Measurements from ENCODE around the gene ADPRHL1. TPM values are rescaled to one million over a fixed set of nuclear protein-coding genes. Genes with fewer than 3 reads are reported as not detected.

The ADPRHL1 gene
- total RNA-seq, 1 donor from 2014 or later = 5.6 TPM

DNA sequence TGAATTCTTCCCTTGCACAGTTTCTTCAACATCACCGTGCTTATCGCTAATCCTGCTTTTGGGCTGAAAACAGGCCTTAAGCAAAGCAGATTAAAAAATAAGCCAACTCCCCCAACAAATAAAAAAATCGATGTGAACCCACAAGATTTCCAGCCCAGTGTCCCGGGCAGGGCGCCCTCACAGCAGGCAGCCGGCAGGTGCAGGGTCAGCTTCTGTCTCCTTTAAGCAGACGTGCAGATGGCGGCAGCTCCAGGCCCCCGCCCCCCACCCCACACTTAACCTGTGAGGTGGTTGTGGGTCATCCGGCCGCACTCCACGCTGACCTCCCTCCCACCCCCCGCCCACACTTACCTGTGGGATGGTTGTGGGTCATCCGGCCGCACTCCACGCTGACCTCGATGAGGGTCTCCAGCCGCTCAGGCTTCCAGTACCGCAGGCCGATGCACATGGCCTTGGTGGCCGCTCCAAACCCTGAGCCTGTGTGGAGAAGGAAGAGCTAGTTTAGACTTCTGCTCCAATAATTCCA, 19.8 kb downstream of the ADPRHL1 start:
- no peak for DNase-seq (ENCODE audit: low read depth)

DNA sequence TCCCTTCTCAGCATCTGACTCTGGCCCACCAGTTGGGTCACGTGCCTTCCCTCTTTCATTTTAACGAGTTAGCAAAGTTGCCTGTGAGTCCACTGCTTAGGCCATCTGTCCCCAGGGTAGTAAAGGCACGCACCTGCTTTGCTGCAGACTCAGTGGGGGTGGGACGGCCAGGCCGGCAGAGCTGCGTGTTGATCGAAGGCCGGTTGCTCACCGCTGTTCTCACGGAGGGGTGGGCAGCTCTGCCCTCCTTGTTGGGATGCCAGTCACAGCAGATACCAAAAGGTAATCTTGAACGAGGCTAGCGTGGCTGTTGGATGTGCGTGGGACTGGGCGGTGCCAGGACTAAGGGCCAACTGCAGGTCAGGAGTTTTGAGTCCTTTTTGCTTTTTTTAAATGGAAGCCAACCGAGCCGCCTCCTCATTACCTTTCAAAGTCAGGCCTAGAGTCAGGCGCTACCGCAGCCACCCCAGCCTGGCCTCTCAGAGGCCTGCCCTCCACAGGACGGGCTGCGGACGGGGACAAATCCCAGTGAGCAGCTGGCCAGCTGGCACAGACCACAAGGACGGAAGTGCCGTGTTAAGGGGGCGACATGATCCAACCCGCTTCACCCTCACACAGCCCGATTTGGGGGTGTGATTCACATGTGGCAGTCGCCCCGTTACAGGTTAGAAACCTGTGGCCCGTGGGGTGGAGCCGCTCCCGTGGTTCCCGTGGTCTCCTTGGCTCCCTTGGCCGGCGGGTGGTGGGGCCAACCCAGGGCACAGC, 20.6 kb downstream of the ADPRHL1 start:
- DNase-seq (ENCODE audit: low read depth) = no peak

DNA sequence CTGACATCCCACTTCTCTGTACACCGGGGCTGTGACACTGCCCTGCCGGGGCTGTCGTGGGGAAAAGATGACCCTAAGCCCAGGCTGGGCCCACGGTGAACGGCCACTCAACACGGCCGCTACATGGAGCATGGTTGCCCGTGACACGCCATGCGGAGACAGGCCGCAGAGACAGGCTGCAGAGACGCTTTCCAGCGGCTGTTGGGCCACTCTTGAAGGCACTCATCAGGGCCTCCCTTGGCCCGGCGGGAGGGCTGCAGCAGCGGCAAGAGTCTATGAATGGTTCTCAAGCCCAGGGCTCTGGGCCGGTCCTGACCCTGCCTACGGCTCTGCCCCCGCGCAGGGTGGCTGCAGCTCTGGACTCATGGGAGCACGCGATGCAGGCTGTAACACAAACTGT, 22.1 kb downstream of the ADPRHL1 start:
- no peak for DNase-seq (ENCODE audit: low read depth)

DNA sequence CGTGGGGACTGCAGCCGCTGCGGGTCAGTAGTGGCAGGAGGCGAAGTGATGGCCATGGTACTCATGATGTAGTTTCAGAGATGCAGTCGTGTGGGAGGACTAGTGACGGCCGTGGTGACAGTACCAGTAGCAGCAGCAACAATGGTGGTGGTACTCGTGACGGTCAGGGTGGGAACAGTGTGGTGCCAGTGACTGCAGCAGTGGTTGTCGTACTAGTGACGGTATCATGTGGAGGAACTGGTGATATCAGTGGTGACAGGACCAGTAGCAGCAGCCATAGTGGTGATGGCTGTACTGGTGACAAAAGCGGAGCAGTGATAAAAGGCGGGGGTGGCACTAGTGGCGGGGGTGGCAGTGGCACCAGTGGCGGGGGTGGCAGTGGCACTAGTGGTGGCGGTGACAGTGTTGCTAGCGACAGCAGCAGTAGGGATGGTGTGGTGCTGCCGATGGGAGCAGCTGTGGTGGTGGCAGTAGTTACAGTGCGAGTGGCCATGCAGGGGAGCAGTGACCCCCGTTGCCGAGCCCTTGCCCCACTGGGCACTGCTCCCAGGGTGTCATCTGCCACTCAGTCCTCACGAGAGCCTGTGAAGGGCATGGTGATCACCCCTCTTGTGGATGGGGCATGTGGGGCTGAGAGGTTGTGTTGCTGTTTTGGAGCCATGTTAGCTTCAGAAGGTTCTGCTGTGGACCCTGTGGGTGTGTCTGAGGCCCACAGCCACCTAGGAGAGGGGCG, 22.7 kb downstream of the ADPRHL1 start:
- DNase-seq (ENCODE audit: low read depth) = no peak

DNA sequence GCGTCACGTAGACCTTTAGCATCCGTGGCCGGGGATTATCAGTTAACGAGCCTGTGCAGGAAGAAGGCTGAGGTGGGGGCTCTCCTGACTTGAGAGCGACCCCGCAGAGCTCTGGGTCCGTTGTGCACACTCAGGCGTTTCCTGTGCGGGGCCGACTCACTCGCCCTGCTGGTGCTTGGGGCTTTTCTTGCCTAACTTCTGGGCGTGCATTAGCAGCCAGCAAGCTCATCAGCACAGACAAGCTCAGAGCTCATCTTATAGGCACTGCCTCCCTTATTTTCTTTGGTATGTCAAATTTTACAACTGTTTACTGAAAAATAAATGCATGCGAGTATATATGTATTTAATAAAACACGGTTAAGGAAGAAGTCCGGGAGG, 23.7 kb downstream of the ADPRHL1 start:
- no peak for DNase-seq (ENCODE audit: low read depth)

DNA sequence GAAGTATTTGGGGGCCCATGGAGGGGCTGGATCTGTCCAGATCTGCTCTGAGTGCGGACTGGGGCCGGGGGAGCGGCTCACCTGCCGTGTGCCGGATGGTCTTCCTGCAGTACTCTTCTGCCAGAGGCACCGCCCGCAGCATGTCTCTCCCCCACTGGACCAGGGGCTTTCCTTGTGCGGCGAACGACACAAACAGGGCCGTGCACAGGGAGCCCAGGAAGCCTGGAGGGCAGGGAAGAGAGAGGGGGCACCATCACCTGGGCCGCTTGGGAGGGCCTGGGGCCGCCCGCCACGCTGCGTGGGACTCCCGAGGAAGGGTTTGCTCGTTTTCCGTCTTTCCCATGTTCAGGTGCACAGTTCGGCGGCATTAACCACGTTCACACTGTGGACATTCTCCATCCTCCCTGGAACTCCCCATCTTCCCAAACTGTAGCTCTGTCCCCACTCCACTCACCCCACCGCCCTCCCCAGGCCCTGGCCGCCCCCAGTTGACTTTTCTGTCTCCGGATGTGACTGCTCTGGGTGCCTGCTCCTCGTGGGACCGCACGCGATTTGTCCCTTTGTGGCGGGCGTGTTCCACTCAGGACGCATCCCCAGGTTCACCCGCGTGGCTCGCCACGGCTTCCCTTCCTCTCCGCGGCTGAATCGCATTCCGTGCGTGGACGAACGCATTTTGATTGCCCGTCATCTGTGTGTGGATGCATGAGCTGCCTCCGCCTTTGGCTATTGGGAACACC, 24.2 kb downstream of the ADPRHL1 start:
- no peak for DNase-seq (ENCODE audit: low read depth)

DNA sequence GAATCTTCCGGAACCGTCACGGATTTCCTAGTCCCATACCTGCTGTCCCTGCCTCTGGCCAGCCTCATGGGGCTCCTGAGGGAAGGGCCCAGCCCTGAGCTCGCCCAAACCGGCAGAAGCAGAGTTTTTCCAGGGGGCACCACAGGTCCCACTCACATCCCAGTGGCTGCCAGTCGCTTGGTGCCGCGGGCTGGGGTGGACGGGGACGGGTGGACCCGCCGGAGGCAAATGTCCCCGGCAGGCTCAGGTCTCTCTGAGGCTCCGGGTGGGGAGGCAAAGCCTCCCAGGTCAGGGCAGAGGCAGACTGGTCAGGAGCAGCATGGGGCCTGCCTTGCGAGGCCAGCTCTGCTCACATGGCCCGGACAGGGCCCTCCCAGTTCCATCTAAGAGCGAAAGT, 24.8 kb downstream of the ADPRHL1 start:
- no peak for DNase-seq (ENCODE audit: low read depth)

DNA sequence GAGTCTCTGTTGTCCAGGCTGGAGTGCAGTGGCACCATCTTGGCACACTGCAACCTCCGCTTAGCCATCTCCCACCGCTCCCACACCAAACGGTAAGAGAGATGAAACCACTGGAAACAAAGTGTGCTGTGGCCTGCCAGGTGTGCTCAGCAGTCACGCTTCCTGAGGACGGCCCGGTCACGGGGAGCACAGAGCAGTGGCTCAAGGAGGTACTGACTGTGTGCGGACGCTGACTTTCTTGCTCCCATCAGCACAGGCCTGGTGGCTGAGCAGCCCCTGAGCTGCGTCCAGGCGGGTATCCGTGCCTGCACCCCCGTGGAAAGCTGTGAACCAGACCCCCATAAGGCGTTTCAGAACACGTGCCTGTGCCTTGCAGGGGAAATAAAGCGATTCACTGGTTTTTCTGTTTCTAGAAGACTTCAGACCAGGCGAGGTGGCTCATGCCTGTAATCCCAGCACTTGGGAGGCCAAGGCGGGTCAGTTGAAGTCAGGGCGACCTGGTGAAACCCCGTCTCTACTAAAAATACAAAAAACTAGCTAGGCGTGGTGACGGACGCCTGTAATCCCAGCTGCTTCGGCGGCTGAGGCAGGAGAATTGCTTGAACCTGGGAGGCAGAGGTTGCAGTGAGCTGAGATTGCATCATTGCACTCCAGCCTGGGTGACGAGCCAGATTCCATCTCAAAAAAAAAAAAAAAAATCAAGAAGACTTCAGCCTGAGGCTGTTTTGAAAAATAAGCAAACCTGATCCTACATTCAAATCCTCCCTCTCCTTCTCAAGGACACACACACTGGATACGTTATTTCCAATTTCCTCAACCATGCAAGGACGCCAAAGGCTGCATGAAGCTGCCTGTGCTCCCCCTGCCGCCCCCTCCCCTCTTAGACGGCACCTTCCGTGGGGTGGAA, 25.5 kb downstream of the ADPRHL1 start:
- no peak for DNase-seq (ENCODE audit: low read depth)

DNA sequence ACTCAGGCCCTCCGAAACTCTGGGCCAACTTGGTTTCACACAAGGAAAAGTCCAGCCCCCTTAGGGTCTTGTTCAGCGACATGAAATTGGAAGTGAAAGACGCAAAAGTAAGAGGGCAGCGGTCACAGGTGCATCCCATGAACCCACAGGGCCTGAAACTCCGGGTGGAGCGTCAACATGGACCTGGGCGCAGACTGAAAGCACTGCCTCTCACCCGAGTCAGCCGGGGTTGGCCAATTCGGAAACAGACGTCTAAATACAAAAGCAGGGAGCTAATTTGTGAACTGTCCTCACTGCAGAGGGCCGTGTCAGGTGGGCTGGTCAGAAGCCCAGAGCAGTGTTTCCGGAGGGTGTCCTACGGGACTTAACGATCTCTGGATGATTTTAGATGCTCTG, 26.7 kb downstream of the ADPRHL1 start:
- DNase-seq (ENCODE audit: low read depth) = no peak

DNA sequence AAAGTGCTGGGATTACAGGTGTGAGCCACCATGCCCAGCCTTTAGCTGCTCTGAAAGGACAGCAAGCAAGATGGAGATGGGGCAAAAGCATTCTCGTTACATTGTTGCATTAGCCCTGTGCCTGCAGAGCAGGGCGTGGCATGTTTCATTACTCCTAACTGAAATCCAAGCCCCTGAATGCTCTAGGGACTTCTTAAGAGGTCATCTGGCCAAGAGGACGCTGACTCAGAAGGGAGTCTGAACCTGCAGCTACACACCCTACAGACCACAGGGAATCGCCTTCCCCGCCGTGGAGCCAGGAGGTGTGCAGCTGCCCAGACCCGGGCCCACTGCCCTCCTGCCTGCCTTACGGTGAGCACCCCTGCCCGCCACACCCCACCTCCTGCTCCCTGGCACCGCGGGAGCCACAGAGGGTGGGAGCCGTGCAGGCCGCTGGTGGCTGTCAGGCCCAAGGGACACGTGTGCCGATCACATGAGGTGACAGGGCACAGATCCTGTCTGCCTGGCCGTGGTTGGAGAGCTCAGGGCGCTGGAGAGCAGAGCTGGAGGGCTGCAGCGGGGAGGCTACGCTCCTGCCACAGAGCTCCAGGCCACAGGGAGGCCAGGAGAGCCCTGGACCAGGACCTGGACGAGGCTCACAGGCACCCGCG, 27.2 kb downstream of the ADPRHL1 start:
- no peak for DNase-seq (ENCODE audit: low read depth)

DNA sequence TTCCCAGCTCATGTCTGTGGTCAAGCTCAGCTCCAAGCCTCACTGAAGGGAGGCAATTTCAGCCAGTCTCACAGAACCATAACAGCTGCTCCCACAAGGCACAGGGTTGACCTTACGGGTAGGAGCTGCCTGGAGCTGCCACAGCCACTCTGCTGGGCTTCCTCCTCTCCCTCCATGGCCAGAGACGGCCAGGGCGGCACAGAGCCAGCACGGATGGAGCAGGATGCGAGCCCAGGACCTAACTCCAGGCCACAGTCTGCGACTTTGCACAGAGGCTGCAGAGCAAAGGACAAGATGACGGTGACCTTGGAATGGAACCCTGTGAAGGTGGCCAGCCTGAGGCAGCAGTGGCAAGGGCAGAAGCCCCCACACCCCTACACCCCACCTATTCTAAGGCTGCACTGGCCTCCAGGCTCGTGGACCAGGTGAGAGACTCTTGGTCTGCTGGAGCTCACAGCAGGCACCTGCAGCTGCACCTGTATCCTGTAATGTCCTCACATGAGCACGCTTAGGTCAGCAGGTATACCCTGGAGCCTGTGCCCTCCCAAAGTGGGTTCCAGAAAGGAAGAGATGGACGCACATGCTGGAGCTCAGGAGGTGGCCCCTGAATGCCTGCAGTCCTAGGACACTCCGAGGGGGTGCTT, 29.6 kb downstream of the ADPRHL1 start:
- no peak for DNase-seq (ENCODE audit: low read depth)

DNA sequence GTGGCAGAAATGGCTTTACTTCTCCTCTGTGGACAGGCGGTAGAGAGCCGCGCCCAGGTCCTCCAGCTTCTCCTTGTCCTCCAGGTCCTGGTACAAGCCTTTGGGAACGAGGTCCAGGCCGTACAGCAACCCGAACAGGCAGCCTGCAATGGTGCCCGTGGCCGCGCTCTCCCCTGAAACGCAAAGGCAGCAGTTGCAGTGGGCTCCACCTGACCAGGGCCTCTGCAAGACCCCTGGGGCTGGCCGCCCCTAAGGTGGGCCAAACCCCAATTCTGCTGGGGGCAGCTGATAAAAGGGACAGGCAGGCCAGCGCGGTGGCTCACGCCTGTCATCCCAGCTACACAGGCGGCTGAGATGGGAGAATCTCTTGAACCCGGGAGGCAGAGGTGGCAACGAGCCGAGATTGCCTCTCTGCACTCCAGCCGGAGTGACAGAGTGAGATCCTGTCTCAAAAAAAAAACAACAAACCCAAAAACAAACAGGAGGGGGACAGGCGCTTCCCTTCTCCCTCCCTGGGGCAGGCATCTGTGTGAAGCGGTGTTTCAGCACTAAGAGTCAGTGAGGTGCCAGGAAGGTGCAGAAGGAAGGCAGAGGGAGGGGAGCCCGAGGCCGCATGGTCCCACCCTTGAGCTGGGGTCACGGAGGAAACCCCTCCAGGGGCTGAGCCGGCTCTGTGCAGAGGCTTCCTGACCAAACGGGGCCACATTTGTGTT, 30.3 kb downstream of the ADPRHL1 start:
- DNase-seq (ENCODE audit: low read depth) = no peak

DNA sequence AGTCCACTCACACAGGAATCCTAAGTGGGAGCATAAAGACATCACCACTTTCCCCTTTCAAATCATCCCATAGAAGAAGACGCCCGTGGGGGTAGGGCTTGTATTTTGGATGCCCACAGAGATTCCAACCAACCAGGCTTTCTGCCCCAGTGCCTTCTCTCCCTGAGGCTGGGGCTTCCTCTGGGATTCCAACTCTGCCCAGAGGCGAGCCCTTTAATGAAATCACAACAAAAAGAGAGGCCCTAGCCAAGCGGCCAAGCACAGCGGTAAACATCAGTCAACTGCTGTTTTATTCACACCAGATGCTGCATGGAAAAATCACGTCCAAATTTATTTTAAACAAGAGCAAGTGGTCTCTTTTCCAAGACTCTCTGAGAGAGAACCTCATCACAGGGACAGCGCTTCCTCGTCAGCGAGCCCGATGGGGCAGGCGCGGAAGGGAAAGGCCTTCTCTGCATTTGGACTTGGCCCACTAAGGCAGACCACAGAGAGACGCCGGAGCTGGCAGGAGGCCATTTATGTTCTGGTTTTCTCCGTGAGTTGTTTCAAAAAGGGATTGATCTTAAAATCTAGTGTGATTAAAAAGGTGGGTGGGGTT, 31.5 kb downstream of the ADPRHL1 start:
- DNase-seq (ENCODE audit: low read depth) = no peak

DNA sequence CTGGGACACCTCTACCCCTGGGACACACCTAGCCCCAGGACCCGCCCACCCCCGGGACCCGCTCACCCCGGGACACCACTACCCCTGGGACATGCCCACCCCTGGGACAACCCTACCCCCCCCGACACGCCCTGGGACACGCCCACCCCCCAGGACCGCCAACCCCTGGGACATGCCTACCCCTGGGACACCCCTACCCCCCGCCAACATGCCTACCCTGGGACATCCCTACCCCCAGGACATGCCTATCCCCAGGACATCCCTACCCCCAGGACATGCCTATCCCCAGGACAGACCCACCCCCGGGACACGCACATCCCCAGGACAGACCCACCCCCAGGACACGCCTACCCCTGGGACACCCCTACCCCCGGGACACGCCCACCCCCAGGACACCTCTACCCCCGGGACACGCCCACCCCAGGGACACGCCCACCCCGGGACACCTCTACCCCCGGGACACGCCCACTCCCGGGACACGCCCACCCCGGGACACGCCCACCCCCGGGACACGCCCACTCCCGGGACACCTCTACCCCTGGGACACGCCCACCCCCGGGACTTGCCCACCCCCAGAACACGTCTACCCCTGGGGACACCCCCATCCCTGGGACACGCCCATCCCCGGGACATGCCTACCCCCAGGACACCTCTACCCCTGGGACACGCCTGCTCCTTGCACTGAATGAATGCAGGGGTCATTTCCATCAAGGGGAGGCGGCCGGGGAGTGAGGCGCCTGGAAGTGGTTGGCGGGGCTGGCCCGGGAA, 32.3 kb downstream of the ADPRHL1 start:
- DNase-seq (ENCODE audit: low read depth) = no peak

DNA sequence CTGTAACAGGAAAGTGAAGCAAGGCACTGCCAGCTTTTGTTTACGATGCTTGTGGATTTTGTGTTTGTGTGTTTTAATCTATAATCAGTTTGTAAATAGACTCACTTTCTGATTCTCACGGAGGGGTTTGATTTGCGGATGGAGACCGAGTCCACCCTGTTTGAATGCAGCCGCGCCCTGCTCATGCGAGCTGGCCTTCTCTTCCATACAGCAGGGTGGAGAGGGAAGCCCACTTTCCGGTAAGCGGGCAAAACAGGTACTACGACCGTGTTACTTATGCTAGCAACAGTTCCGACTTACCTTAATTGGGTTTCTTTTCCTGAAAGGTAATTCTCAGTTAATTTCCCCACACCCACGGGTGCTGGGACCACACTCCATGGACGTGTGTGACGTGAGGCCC, 33.1 kb downstream of the ADPRHL1 start:
- no peak for DNase-seq (ENCODE audit: low read depth)

DNA sequence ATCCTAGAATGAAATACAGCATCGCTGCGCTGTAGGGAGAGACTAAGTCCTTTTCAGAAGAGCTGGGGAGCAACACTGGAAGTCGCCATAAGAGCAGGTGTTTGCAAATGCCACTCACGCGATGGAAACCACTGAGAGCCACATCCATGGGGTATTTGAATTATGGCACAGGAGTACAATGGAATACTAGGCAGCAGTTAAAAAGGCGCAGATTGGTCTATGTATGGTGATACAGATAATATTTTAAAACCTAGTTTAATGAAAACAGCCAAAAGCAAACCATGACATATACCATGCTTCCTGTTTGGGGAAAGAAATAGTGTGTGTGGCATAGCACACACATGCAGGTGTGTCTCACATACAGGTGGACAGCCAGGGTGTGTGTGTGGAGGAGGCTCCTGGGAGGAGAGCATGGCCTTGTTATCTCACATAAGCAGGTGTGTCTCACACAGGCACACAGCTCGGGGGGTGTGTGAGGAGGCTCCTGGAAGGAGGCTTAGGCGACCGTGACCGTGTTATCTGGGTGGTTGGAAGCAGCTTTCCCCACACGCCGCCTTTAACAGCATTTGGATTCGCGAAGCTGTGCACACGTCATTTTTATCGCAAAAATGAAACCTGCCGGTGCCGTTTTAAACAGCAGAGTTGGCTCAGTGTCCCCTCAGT, 33.6 kb downstream of the ADPRHL1 start:
- DNase-seq (ENCODE audit: low read depth) = no peak

DNA sequence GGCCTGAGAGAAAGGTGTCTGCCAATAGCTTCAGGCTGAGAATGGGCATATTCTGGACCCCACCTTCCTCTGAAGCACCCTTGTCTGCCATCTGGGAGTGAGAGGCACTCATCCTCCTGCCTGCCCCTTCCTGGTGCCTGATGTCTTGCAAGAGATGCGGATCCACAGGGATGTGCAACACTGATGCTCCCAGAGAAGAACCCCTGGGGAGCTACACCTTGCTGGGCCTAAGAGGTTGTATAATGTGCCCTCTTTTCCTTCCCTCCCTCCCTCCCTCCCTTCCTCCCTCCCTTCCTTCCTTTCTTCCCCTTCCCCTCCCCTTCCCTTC, 34.6 kb downstream of the ADPRHL1 start:
- no peak for DNase-seq (ENCODE audit: low read depth)
